Neural cell (in vitro differentiated cells): ENCODE measurements around the gene PPP2R3A. TPM values are rescaled to one million over a fixed set of nuclear protein-coding genes. Genes with fewer than 3 reads are reported as not detected.

Experiments used
- H2AFZ ChIP-seq: fragments of 200-600, 300-800 bp; sonication (generic), shearing (Covaris generic); 2 replicates; pipeline ENCODE4 v1.6.0; 2014; ENCODE audit warnings: low read depth, mild to moderate bottlenecking, antibody characterized with exemption, low read length, moderate library complexity
- H3F3A ChIP-seq: fragments of 200-600 bp; shearing (Covaris generic); 2 replicates; pipeline ENCODE4 v1.6.1; 2016; ENCODE audit warnings: mild to moderate bottlenecking, moderate library complexity, mixed read lengths, antibody characterized with exemption, low read length; ENCODE audit not compliant: insufficient read depth, poor library complexity, severe bottlenecking
- H3K27ac ChIP-seq: fragments of 200-600, 300-800 bp; sonication (generic), shearing (Covaris generic); 2 replicates; pipeline ENCODE4 v1.5.1; 2014; ENCODE audit warnings: mild to moderate bottlenecking, low read length, moderate library complexity
- H3K27me3 ChIP-seq: fragments of 300-800, 200-600 bp; sonication (generic), shearing (Covaris generic); 2 replicates; pipeline ENCODE4 v1.6.0; 2014; ENCODE audit warnings: mild to moderate bottlenecking, low read depth, low read length, moderate library complexity; ENCODE audit not compliant: insufficient read depth
- H3K36me3 ChIP-seq: fragments of 300-800, 200-600 bp; sonication (generic), shearing (Covaris generic); 2 replicates; pipeline ENCODE4 v1.5.1; 2014; ENCODE audit warnings: mild to moderate bottlenecking, antibody characterized with exemption, low read length, moderate library complexity; ENCODE audit not compliant: insufficient read depth
- H3K4me2 ChIP-seq: fragments of 300-800, 200-600 bp; sonication (generic), shearing (Covaris generic); 2 replicates; pipeline ENCODE4 v1.6.0; 2014; ENCODE audit warnings: mild to moderate bottlenecking, low read length
- H3K4me3 ChIP-seq: fragments of 300-800, 200-600 bp; sonication (generic), shearing (Covaris generic); 2 replicates; pipeline ENCODE4 v1.5.1; 2014; ENCODE audit warnings: mild to moderate bottlenecking, low read length, moderate library complexity
- H3K79me2 ChIP-seq: fragments of 200-600 bp; shearing (Covaris generic); replicated peaks from 2 replicates; pipeline ENCODE4 v1.6.0; 2014; ENCODE audit warnings: mild to moderate bottlenecking, low read length, moderate library complexity; ENCODE audit not compliant: insufficient read depth
- H3K9ac ChIP-seq: fragments of 300-800, 200-600 bp; sonication (generic), shearing (Covaris generic); 2 replicates; pipeline ENCODE4 v1.6.1; 2016; ENCODE audit warnings: mild to moderate bottlenecking, low read length, mixed read lengths
- H3K9me2 ChIP-seq: fragments of 200-600 bp; shearing (Covaris generic); 2 replicates; pipeline ENCODE4 v1.6.1; 2016; ENCODE audit warnings: mild to moderate bottlenecking, low read length, mixed read lengths; ENCODE audit not compliant: insufficient read depth
- H3K9me3 ChIP-seq: fragments of 200-600, 300-800 bp; sonication (generic), shearing (Covaris generic); 2 replicates; pipeline ENCODE4 v1.6.1; 2016; ENCODE audit warnings: mild to moderate bottlenecking, mixed run types, low read length, moderate library complexity, mixed read lengths
- H4K20me1 ChIP-seq: fragments of 200-600 bp; shearing (Covaris generic); 2 replicates; pipeline ENCODE4 v1.6.1; 2016; ENCODE audit warnings: mild to moderate bottlenecking, mixed run types; ENCODE audit not compliant: insufficient read depth
- EP300 ChIP-seq: fragments of 450-650 bp; conservative IDR thresholded peaks from 2 replicates; pipeline ENCODE4 v1.6.1; 2014; ENCODE audit warnings: antibody characterized with exemption, mild to moderate bottlenecking, moderate library complexity; ENCODE audit not compliant: poor library complexity, severe bottlenecking
- EZH2 ChIP-seq: fragments of 200-600, 300-800 bp; shearing (Covaris generic), sonication (generic); IDR thresholded peaks from 2 replicates; pipeline ENCODE4 v1.6.1; 2014; ENCODE audit warnings: antibody characterized with exemption, low read length, borderline replicate concordance, mild to moderate bottlenecking; ENCODE audit not compliant: insufficient read depth, poor library complexity, severe bottlenecking
- MXI1 ChIP-seq: fragments of 450-650 bp; conservative IDR thresholded peaks from 2 replicates; pipeline ENCODE4 v1.6.1; 2014; ENCODE audit warnings: antibody characterized with exemption, mild to moderate bottlenecking; ENCODE audit not compliant: poor library complexity, severe bottlenecking
- POLR2AphosphoS5 ChIP-seq: IDR thresholded peaks from 2 replicates; pipeline ENCODE4 v1.6.1; 2012
- RAD21 ChIP-seq: fragments of 450-650 bp; conservative IDR thresholded peaks from 2 replicates; pipeline ENCODE4 v1.6.1; 2014; ENCODE audit warnings: antibody characterized with exemption, mild to moderate bottlenecking, moderate library complexity
- SMC3 ChIP-seq: fragments of 450-650 bp; conservative IDR thresholded peaks from 2 replicates; pipeline ENCODE4 v1.6.1; 2014; ENCODE audit warnings: antibody characterized with exemption, mild to moderate bottlenecking, moderate library complexity; ENCODE audit not compliant: poor library complexity
- TAF1 ChIP-seq: IDR thresholded peaks from 2 replicates; pipeline ENCODE4 v1.6.1; 2012; ENCODE audit warnings: low read depth
- polyA plus RNA-seq: library from polyadenylated mRNA; depleted of rRNA; stranded (reverse); fragments of >200 nt; gene quantifications from 2 replicates; pipeline ENCODE4 v1.2.3, GENCODE V29; 2014
- TF ChIP-seq, protein P1 (sequence below): IDR thresholded peaks from 2 replicates; pipeline ENCODE4 v1.6.1; 2012; ENCODE audit warnings: borderline replicate concordance
- TF ChIP-seq, protein P2 (sequence below): fragments of 450-650 bp; IDR thresholded peaks from 2 replicates; pipeline ENCODE4 v1.5.1; 2014; ENCODE audit warnings: antibody characterized with exemption, mild to moderate bottlenecking, moderate library complexity; ENCODE audit not compliant: poor library complexity, severe bottlenecking

PPP2R3A gene
- polyA plus RNA-seq, 1 donor from 2014 or later = 17.9 TPM

GRCh38 chr3:136184703-136185102 is 219.2 kb downstream of the PPP2R3A start:
- H3K27ac ChIP-seq = no peak overlapping the region
- H3K79me2 ChIP-seq = peaks cover 93% of the 10 kb centered on the region
- H3K4me3 ChIP-seq = no peak overlapping the region
- H2AFZ ChIP-seq = no peak overlapping the region
- no peaks in the 10 kb centered on the region for H4K20me1 ChIP-seq
- no peaks in the 10 kb centered on the region for H3K36me3 ChIP-seq
- H3K4me2 ChIP-seq = no peak overlapping the region
- H3K9ac ChIP-seq = no peak overlapping the region
- H3K9me2 ChIP-seq = no peaks in the 10 kb centered on the region
- no peaks in the 10 kb centered on the region for H3K9me3 ChIP-seq
- H3F3A ChIP-seq = no peaks in the 10 kb centered on the region
- TF ChIP-seq MXI1 (no peak), SMC3 (no peak), EZH2 (no peak), POLR2AphosphoS5 (no peak), TAF1 (no peak), EP300 (no peak), RAD21 (no peak)
- TF ChIP-seq, protein P1, sequence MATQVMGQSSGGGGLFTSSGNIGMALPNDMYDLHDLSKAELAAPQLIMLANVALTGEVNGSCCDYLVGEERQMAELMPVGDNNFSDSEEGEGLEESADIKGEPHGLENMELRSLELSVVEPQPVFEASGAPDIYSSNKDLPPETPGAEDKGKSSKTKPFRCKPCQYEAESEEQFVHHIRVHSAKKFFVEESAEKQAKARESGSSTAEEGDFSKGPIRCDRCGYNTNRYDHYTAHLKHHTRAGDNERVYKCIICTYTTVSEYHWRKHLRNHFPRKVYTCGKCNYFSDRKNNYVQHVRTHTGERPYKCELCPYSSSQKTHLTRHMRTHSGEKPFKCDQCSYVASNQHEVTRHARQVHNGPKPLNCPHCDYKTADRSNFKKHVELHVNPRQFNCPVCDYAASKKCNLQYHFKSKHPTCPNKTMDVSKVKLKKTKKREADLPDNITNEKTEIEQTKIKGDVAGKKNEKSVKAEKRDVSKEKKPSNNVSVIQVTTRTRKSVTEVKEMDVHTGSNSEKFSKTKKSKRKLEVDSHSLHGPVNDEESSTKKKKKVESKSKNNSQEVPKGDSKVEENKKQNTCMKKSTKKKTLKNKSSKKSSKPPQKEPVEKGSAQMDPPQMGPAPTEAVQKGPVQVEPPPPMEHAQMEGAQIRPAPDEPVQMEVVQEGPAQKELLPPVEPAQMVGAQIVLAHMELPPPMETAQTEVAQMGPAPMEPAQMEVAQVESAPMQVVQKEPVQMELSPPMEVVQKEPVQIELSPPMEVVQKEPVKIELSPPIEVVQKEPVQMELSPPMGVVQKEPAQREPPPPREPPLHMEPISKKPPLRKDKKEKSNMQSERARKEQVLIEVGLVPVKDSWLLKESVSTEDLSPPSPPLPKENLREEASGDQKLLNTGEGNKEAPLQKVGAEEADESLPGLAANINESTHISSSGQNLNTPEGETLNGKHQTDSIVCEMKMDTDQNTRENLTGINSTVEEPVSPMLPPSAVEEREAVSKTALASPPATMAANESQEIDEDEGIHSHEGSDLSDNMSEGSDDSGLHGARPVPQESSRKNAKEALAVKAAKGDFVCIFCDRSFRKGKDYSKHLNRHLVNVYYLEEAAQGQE = no peak
- TF ChIP-seq, protein P2, sequence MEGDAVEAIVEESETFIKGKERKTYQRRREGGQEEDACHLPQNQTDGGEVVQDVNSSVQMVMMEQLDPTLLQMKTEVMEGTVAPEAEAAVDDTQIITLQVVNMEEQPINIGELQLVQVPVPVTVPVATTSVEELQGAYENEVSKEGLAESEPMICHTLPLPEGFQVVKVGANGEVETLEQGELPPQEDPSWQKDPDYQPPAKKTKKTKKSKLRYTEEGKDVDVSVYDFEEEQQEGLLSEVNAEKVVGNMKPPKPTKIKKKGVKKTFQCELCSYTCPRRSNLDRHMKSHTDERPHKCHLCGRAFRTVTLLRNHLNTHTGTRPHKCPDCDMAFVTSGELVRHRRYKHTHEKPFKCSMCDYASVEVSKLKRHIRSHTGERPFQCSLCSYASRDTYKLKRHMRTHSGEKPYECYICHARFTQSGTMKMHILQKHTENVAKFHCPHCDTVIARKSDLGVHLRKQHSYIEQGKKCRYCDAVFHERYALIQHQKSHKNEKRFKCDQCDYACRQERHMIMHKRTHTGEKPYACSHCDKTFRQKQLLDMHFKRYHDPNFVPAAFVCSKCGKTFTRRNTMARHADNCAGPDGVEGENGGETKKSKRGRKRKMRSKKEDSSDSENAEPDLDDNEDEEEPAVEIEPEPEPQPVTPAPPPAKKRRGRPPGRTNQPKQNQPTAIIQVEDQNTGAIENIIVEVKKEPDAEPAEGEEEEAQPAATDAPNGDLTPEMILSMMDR = no peak
- H3K27me3 ChIP-seq = no peaks in the 10 kb centered on the region

GRCh38 chr3:136186344-136186743 is 220.8 kb downstream of the PPP2R3A start:
- Histone ChIP-seq H3K27ac (no peak overlapping the region), H3K79me2 (peaks cover 95% of the 10 kb centered on the region), H3F3A (no peaks in the 10 kb centered on the region), H2AFZ (no peak overlapping the region), H4K20me1 (no peaks in the 10 kb centered on the region), H3K9me2 (no peaks in the 10 kb centered on the region), H3K9ac (no peak overlapping the region), H3K27me3 (no peaks in the 10 kb centered on the region), H3K4me3 (peak overlapping the region; percentile 35), H3K9me3 (no peaks in the 10 kb centered on the region), H3K36me3 (no peaks in the 10 kb centered on the region), H3K4me2 (no peak overlapping the region)
- no peak for TF ChIP-seq TAF1
- TF ChIP-seq, protein P1 = no peak
- TF ChIP-seq RAD21 = no peak
